Measurements from ENCODE around the gene KRT39.

- TF ChIP-seq, protein P1, sequence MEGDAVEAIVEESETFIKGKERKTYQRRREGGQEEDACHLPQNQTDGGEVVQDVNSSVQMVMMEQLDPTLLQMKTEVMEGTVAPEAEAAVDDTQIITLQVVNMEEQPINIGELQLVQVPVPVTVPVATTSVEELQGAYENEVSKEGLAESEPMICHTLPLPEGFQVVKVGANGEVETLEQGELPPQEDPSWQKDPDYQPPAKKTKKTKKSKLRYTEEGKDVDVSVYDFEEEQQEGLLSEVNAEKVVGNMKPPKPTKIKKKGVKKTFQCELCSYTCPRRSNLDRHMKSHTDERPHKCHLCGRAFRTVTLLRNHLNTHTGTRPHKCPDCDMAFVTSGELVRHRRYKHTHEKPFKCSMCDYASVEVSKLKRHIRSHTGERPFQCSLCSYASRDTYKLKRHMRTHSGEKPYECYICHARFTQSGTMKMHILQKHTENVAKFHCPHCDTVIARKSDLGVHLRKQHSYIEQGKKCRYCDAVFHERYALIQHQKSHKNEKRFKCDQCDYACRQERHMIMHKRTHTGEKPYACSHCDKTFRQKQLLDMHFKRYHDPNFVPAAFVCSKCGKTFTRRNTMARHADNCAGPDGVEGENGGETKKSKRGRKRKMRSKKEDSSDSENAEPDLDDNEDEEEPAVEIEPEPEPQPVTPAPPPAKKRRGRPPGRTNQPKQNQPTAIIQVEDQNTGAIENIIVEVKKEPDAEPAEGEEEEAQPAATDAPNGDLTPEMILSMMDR (IDR thresholded peaks at IDR 0.05) = no peak
- no peak for TF ChIP-seq POLR2A (IDR thresholded peaks at IDR 0.05; ENCODE audit: low read length)
- TF ChIP-seq KDM5A (IDR thresholded peaks at IDR 0.05) = no peak
- TF ChIP-seq HDAC2 (IDR thresholded peaks at IDR 0.05) = no peak
- no peak for TF ChIP-seq REST (IDR thresholded peaks at IDR 0.05)
- no peak for TF ChIP-seq MYC (IDR thresholded peaks at IDR 0.05; ENCODE audit: borderline replicate concordance, low read length)
- TF ChIP-seq CHD4 (IDR thresholded peaks at IDR 0.05; ENCODE audit: borderline replicate concordance) = no peak
- no peak for TF ChIP-seq EHMT2 (IDR thresholded peaks at IDR 0.05; ENCODE audit: low read depth)
- TF ChIP-seq, protein P2, sequence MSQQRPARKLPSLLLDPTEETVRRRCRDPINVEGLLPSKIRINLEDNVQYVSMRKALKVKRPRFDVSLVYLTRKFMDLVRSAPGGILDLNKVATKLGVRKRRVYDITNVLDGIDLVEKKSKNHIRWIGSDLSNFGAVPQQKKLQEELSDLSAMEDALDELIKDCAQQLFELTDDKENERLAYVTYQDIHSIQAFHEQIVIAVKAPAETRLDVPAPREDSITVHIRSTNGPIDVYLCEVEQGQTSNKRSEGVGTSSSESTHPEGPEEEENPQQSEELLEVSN (IDR thresholded peaks at IDR 0.05; ENCODE audit: borderline replicate concordance, low read depth) = no peak
- TF ChIP-seq RAD21 (conservative IDR thresholded peaks at IDR 0.05 in 1 of 2, IDR thresholded peaks at IDR 0.05 in 1 of 2) = no peak
- no peak for TF ChIP-seq CEBPB (IDR thresholded peaks at IDR 0.05)
- TF ChIP-seq, protein P3, sequence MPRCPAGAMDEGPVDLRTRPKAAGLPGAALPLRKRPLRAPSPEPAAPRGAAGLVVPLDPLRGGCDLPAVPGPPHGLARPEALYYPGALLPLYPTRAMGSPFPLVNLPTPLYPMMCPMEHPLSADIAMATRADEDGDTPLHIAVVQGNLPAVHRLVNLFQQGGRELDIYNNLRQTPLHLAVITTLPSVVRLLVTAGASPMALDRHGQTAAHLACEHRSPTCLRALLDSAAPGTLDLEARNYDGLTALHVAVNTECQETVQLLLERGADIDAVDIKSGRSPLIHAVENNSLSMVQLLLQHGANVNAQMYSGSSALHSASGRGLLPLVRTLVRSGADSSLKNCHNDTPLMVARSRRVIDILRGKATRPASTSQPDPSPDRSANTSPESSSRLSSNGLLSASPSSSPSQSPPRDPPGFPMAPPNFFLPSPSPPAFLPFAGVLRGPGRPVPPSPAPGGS (IDR thresholded peaks at IDR 0.05) = no peak
- TF ChIP-seq FOSL2 (IDR thresholded peaks at IDR 0.05) = no peak
- no peak for TF ChIP-seq FOSL2 (CRISPR knock-in tag; IDR thresholded peaks at IDR 0.05)
Measured at GRCh38 chr17:40950176-40950575, 16.6 kb downstream of the KRT39 start.

Data from A549 (cell line).